SU-DHL-6 (cell line): ENCODE results near the gene PDE4D.

Source experiments
- H2AFZ ChIP-seq: fragments of 200-600 bp; sonication (generic); 2 replicates; pipeline ENCODE4 v1.6.1; 2014; ENCODE audit warnings: low read depth, mild to moderate bottlenecking, moderate library complexity, mixed read lengths, antibody characterized with exemption, low read length; ENCODE audit not compliant: severe bottlenecking
- H3F3A ChIP-seq: fragments of 200-600 bp; shearing (Covaris generic); 2 replicates; pipeline ENCODE4 v1.6.0; 2016; ENCODE audit warnings: antibody characterized with exemption, mild to moderate bottlenecking; ENCODE audit not compliant: insufficient read depth
- H3K27ac ChIP-seq: fragments of 200-600 bp; sonication (generic); 2 replicates; pipeline ENCODE4 v1.5.1; 2016; ENCODE audit warnings: low read depth, mild to moderate bottlenecking, low read length, moderate library complexity, mixed read lengths
- H3K27me3 ChIP-seq: fragments of 200-600 bp; sonication (generic), shearing (Covaris generic); 2 replicates; pipeline ENCODE4 v1.6.0; 2014; ENCODE audit warnings: mild to moderate bottlenecking, low read length
- H3K36me3 ChIP-seq: fragments of 200-600 bp; sonication (generic); 2 replicates; pipeline ENCODE4 v1.6.1; 2014; ENCODE audit warnings: mild to moderate bottlenecking, low read length, mixed read lengths
- H3K4me2 ChIP-seq: fragments of 300-600, 200-600 bp; shearing (Covaris generic), sonication (generic); 2 replicates; pipeline ENCODE4 v1.6.0; 2014; ENCODE audit warnings: low read length, low read depth, mild to moderate bottlenecking; ENCODE audit not compliant: poor library complexity, severe bottlenecking
- H3K4me3 ChIP-seq: fragments of 200-600 bp; sonication (generic); 2 replicates; pipeline ENCODE4 v1.5.1; 2014; ENCODE audit warnings: antibody characterized with exemption, low read length, mild to moderate bottlenecking, mixed read lengths; ENCODE audit not compliant: insufficient read depth, poor library complexity, severe bottlenecking
- H3K79me2 ChIP-seq: fragments of 200-600 bp; sonication (generic); 2 replicates; pipeline ENCODE4 v1.6.1; 2014; ENCODE audit warnings: mild to moderate bottlenecking, low read length, moderate library complexity; ENCODE audit not compliant: insufficient read depth
- H3K9ac ChIP-seq: fragments of 200-600 bp; sonication (generic); 2 replicates; pipeline ENCODE4 v1.7.0; 2014; ENCODE audit warnings: mild to moderate bottlenecking, low read length
- H3K9me2 ChIP-seq: fragments of 200-600 bp; sonication (generic); replicated peaks from 2 replicates; pipeline ENCODE4 v1.6.1; 2014; ENCODE audit warnings: low read length; ENCODE audit not compliant: insufficient read depth
- H3K9me3 ChIP-seq: fragments of 200-600 bp; sonication (generic); 2 replicates; pipeline ENCODE4 v1.6.1; 2014; ENCODE audit warnings: low read length, mixed read lengths; ENCODE audit not compliant: insufficient read depth
- H4K20me1 ChIP-seq: fragments of 200-600 bp; sonication (generic); 2 replicates; pipeline ENCODE4 v1.6.1; 2014; ENCODE audit warnings: low read depth, mild to moderate bottlenecking, antibody characterized with exemption, low read length, moderate library complexity, mixed read lengths
- EZH2phosphoT487 ChIP-seq: fragments of 200-600 bp; sonication (generic), shearing (Covaris generic); conservative IDR thresholded peaks from 2 replicates; pipeline ENCODE4 v1.6.1; 2018; ENCODE audit warnings: mild to moderate bottlenecking, antibody characterized with exemption, low read length, moderate library complexity, mixed read lengths
- TF ChIP-seq, protein P1 (sequence below): fragments of 200-600 bp; sonication (generic); IDR thresholded peaks from one replicate; pipeline ENCODE4 v1.5.1; 2017; ENCODE audit warnings: antibody characterized with exemption, mild to moderate bottlenecking, low read length, moderate library complexity; ENCODE audit not compliant: insufficient read depth, poor library complexity, severe bottlenecking

PDE4D gene

GRCh38 chr5:59922220-59922619 is 28.7 kb upstream of the PDE4D start:
- H4K20me1 ChIP-seq, result no peaks in the 10 kb centered on the region

DNA sequence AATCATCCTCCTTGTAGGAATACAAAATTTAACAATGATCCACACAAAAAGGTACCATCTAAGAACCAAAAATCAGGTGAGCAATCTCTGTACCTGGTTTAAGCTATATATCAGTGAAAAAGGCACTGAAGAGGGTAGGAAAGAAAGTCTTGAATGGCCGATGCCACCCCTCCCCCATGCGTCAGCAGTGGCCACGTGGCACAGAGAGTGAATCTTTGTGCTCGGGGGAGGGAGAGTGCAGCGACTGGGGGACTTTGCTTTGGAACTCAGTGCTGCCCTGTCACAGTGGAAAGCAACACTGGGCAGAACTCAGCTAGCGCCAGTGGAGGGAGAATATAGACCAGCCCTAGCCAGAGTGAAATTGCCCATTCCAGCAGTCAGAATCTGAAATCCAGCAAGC is 28.3 kb upstream of the PDE4D start:
- Histone ChIP-seq H3K4me3 (no peak overlapping the region), H3K4me2 (no peak overlapping the region), H3K27ac (no peak overlapping the region), H3K9ac (no peak overlapping the region), H3F3A (no peaks in the 10 kb centered on the region), H3K36me3 (no peaks in the 10 kb centered on the region), H3K9me3 (no peaks in the 10 kb centered on the region), H3K27me3 (no peaks in the 10 kb centered on the region), H2AFZ (no peak overlapping the region), H4K20me1 (no peaks in the 10 kb centered on the region), H3K79me2 (no peaks in the 10 kb centered on the region), H3K9me2 (no peaks in the 10 kb centered on the region)
- TF ChIP-seq EZH2phosphoT487, result no peak
- TF ChIP-seq, protein P1, sequence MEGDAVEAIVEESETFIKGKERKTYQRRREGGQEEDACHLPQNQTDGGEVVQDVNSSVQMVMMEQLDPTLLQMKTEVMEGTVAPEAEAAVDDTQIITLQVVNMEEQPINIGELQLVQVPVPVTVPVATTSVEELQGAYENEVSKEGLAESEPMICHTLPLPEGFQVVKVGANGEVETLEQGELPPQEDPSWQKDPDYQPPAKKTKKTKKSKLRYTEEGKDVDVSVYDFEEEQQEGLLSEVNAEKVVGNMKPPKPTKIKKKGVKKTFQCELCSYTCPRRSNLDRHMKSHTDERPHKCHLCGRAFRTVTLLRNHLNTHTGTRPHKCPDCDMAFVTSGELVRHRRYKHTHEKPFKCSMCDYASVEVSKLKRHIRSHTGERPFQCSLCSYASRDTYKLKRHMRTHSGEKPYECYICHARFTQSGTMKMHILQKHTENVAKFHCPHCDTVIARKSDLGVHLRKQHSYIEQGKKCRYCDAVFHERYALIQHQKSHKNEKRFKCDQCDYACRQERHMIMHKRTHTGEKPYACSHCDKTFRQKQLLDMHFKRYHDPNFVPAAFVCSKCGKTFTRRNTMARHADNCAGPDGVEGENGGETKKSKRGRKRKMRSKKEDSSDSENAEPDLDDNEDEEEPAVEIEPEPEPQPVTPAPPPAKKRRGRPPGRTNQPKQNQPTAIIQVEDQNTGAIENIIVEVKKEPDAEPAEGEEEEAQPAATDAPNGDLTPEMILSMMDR, result no peak

More at GRCh38 chr5:59922220-59922619, 28.7 kb upstream of the PDE4D start:
- no peaks in the 10 kb centered on the region for H3F3A ChIP-seq
- H3K9me3 ChIP-seq, result no peaks in the 10 kb centered on the region
- H3K79me2 ChIP-seq, result no peaks in the 10 kb centered on the region
- H2AFZ ChIP-seq, result no peak overlapping the region
- no peak overlapping the region for H3K27ac ChIP-seq
- no peaks in the 10 kb centered on the region for H3K27me3 ChIP-seq
- no peaks in the 10 kb centered on the region for H3K36me3 ChIP-seq
- H3K9ac ChIP-seq, result no peak overlapping the region
- H3K4me3 ChIP-seq, result no peak overlapping the region
- no peak overlapping the region for H3K4me2 ChIP-seq
- no peaks in the 10 kb centered on the region for H3K9me2 ChIP-seq
- TF ChIP-seq EZH2phosphoT487, result no peak
- TF ChIP-seq, protein P1, result no peak

GRCh38 chr5:59919484-59919883 is 26.0 kb upstream of the PDE4D start:
- Histone ChIP-seq H3K27me3 (no peaks in the 10 kb centered on the region), H2AFZ (no peak overlapping the region), H3K27ac (no peak overlapping the region), H4K20me1 (no peaks in the 10 kb centered on the region), H3F3A (no peaks in the 10 kb centered on the region), H3K9me2 (no peaks in the 10 kb centered on the region), H3K79me2 (no peaks in the 10 kb centered on the region), H3K4me3 (no peak overlapping the region), H3K4me2 (no peak overlapping the region), H3K9ac (no peak overlapping the region), H3K9me3 (no peaks in the 10 kb centered on the region), H3K36me3 (no peaks in the 10 kb centered on the region)
- TF ChIP-seq EZH2phosphoT487, result no peak
- TF ChIP-seq, protein P1, result no peak

DNA sequence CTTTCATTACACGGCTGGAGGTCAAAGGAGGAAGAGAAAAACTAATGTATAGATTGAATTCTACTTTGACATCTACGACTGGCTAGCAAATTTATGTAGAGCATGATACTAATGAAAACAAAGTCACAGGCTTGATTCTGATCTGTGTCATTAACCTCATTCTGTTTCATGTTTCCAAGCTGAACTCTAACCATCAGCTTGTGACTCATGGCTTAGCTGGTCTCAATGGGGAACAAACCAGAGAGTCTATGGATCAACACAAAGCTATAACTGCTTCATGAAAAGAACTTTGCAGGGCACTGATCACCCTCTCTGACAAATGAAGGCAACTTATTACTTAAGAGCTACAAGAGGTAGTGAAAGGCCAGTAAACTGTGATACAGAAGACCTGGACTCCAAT is 23.6 kb upstream of the PDE4D start:
- Histone ChIP-seq H3K27ac (no peak overlapping the region), H3K4me3 (no peak overlapping the region), H3K9me3 (no peaks in the 10 kb centered on the region), H3K9ac (no peak overlapping the region), H2AFZ (no peak overlapping the region), H3K4me2 (no peak overlapping the region), H3K9me2 (no peaks in the 10 kb centered on the region), H3F3A (no peaks in the 10 kb centered on the region), H3K27me3 (no peaks in the 10 kb centered on the region), H4K20me1 (no peaks in the 10 kb centered on the region), H3K36me3 (no peaks in the 10 kb centered on the region), H3K79me2 (no peaks in the 10 kb centered on the region)
- TF ChIP-seq, protein P1, result no peak
- TF ChIP-seq EZH2phosphoT487, result no peak
